ENCODE results near the gene FLNB.

DNA sequence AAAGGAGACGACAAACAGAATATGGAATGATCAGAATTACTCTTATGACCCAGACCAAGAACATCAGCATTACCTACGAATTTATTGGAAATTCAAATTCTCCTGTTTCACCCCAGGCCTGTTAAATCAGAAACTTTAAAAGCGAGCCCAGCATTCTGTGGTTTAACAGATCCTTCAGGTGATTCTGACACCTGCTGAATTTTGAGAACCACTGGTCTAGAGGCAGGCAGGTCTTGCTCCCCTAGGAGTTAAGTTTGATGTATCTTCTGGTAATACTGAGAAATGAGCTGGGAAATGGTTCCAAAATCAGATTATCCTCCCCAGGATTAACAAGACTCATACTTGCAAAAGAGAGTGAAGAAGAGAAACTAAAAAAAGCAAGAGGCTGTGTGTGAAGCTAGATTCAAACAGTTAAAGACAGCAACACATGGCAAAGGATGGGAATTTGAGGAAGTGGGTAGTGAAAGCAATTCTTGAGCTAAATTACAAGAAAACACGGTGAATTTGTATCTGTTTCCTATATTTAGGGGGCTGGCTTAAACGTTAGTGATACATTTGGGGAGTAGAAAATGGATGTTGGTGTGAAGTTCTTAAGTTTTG, 66.0 kb downstream of the FLNB start:
- TF ChIP-seq, protein P1, sequence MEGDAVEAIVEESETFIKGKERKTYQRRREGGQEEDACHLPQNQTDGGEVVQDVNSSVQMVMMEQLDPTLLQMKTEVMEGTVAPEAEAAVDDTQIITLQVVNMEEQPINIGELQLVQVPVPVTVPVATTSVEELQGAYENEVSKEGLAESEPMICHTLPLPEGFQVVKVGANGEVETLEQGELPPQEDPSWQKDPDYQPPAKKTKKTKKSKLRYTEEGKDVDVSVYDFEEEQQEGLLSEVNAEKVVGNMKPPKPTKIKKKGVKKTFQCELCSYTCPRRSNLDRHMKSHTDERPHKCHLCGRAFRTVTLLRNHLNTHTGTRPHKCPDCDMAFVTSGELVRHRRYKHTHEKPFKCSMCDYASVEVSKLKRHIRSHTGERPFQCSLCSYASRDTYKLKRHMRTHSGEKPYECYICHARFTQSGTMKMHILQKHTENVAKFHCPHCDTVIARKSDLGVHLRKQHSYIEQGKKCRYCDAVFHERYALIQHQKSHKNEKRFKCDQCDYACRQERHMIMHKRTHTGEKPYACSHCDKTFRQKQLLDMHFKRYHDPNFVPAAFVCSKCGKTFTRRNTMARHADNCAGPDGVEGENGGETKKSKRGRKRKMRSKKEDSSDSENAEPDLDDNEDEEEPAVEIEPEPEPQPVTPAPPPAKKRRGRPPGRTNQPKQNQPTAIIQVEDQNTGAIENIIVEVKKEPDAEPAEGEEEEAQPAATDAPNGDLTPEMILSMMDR (IDR thresholded peaks at IDR 0.05 in 2 of 3, conservative IDR thresholded peaks at IDR 0.05 in 1 of 3; ENCODE audit: control insufficient read depth in 2 of 3, extremely low read depth in 1 of 3, insufficient read depth in 1 of 3, low read depth in 3 of 3, low read length in 3 of 3), result no peak
- no peak for TF ChIP-seq RAD21 (IDR thresholded peaks at IDR 0.05; ENCODE audit: insufficient read depth, low read depth, low read length)

Data from GM12878 (cell line).